Activated CD8-positive, alpha-beta memory T cell treated with anti-CD3 and anti-CD28 coated beads, Interleukin-2, amount 10 ng/mL, durations not matched to agents 7 days and 5 days (primary cell): Measurements from ENCODE around the gene RECK. TPM values are rescaled to one million over a fixed set of nuclear protein-coding genes. Genes with fewer than 3 reads are reported as not detected.

ENCODE experiments used
- ATAC-seq: fragments of 150-1000 bp; cut with Tn5 transposase; one replicate; pipeline ENCODE4 v1.10.0; 2021; ENCODE audit warnings: moderate library complexity
- CTCF ChIA-PET: fragments of 350-600 bp; sonication (Branson Sonifier 250); formaldehyde crosslinking; loops from one replicate; lab custom pipeline; 2021; ENCODE audit warnings: antibody characterized with exemption; lab: Charles Lee
- DNase-seq: peaks from one replicate; pipeline ENCODE4 v3.0.0-alpha.2; 2020
- H3K27ac Mint-ChIP-seq: one replicate; pipeline ENCODE4 v1.8.0; 2021; ENCODE audit warnings: mild to moderate bottlenecking, mixed read lengths
- H3K27me3 Mint-ChIP-seq: one replicate; pipeline ENCODE4 v1.8.0; 2021; ENCODE audit warnings: mixed read lengths
- H3K36me3 Mint-ChIP-seq: one replicate; pipeline ENCODE4 v1.8.0; 2021; ENCODE audit warnings: mild to moderate bottlenecking, mixed read lengths
- H3K4me1 Mint-ChIP-seq: one replicate; pipeline ENCODE4 v1.8.0; 2021; ENCODE audit warnings: mixed read lengths
- H3K4me3 Mint-ChIP-seq: one replicate; pipeline ENCODE4 v1.8.0; 2021; ENCODE audit warnings: mild to moderate bottlenecking, moderate library complexity, mixed read lengths
- H3K9me3 Mint-ChIP-seq: one replicate; pipeline ENCODE4 v1.8.0; 2022; ENCODE audit warnings: low read depth, mixed read lengths
- total RNA-seq, 2 experiments: library from RNA; stranded (reverse); gene quantifications; one replicate each; pipeline ENCODE4 v1.2.3, GENCODE V29; 2021

Gene RECK
- total RNA-seq, 2 experiments from 2014 or later = 6.1 to 8.1 TPM

DNA sequence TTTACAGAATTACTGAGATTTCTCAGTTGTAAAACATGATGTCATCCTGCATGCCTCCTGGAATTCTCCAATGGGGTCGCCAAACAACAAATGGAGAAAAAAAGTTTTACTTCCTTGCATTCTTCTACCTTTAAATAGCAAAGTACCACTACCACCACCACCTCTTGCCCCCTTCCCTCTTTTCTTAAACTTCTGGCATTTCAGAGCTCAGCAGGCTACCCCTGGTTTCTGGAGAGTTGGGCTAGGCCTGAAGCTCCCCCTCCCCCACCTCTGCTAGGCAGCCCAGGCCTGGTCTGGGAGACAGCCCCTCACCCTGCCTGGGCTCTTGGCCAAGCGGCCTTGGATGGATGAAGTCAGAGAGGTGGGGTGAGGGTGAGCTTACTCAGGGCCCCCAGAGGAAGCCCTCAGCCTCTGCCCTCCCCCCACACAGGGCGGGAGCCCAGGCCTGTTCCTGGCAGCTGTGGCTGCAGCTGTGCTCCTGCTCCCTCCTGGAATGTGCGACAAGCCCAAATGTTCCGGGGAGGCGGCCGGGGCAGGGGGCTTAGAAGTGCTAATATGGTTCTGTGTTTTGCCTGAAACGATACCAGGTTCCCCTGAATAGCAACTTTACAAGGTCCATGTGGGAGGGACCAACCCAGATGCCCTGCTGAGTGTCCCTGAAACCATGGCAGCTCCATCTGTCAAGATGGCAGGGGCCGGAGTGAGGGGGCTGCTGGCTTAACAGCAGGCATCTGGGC, 126.5 kb downstream of the RECK start:
- Mint-ChIP-seq H3K27me3 (peaks cover 15% of the 10 kb centered on the region), H3K27ac (no peak overlapping the region), H3K36me3 (peaks cover 11% of the 10 kb centered on the region), H3K9me3 (no peaks in the 10 kb centered on the region), H3K4me1 (peaks cover 7% of the 10 kb centered on the region), H3K4me3 (no peak overlapping the region)
- no peak for ATAC-seq
- DNase-seq = no peak
- CTCF ChIA-PET = interaction anchor here (0.6 to 9.6 kb wide), 11 partner anchors 7 to 75 kb away, joined by 3 to 295 read pairs (median 5); partner anchors contain the start of gene CLTA

DNA sequence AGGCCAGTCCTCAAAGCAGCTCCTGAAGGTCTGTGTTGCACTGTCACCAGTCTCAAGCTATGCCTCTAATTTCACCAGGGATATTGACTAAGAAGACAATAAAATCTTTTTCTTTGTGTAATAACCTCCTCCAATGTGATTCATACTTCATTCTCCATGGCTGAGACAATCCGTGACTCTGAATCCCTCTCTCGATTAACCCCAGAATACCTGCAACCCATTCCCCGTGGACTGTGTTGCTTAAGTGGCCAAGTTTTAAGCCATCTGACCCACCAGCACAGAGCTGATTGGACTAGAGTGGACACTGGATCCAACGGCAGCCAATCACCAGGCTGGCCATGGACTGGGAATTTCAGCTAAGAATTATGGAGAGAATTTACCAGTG, 127.1 kb downstream of the RECK start:
- ATAC-seq = no peak

DNA sequence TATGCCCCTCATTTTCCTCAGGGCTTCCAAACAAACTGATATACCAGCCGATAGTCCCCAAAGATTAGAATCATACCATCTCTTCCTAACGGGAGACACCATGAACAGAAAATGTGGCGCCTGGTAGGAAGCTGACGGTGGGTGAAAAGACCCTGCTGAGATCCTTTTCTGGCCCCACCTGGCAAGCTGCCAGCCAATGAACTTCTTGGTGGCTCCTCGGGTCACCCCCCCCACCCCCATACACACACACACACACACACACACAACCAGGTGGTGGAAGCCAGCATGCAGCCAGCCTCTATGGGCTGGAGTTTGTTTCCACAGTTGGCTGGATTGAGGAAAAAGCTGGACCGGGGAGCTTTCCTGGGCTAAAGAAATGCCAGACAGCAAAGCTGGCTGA, 127.7 kb downstream of the RECK start:
- Mint-ChIP-seq H3K4me1 (peaks cover 7% of the 10 kb centered on the region), H3K4me3 (no peak overlapping the region), H3K9me3 (no peaks in the 10 kb centered on the region), H3K27ac (no peak overlapping the region), H3K27me3 (peaks cover 22% of the 10 kb centered on the region), H3K36me3 (peaks cover 4% of the 10 kb centered on the region)
- CTCF ChIA-PET = interaction anchor here (0.9 to 9.6 kb wide), 12 partner anchors 8 to 156 kb away, joined by 3 to 295 read pairs (median 4); partner anchors contain the start of genes CLTA and GLIPR2
- DNase-seq = no peak
- no peak for ATAC-seq

More for the DNA sequence above, 127.1 kb downstream of the RECK start:
- peaks cover 7% of the 10 kb centered on the region for H3K4me1 Mint-ChIP-seq
- no peak for DNase-seq
- H3K27me3 Mint-ChIP-seq = peaks cover 17% of the 10 kb centered on the region
- no peak overlapping the region for H3K4me3 Mint-ChIP-seq
- H3K27ac Mint-ChIP-seq = no peak overlapping the region
- CTCF ChIA-PET = interaction anchor here (0.6 to 9.6 kb wide), 13 partner anchors 8 to 156 kb away, joined by 3 to 295 read pairs (median 4); partner anchors contain the start of gene CLTA
- no peaks in the 10 kb centered on the region for H3K9me3 Mint-ChIP-seq
- peaks cover 7% of the 10 kb centered on the region for H3K36me3 Mint-ChIP-seq

DNA sequence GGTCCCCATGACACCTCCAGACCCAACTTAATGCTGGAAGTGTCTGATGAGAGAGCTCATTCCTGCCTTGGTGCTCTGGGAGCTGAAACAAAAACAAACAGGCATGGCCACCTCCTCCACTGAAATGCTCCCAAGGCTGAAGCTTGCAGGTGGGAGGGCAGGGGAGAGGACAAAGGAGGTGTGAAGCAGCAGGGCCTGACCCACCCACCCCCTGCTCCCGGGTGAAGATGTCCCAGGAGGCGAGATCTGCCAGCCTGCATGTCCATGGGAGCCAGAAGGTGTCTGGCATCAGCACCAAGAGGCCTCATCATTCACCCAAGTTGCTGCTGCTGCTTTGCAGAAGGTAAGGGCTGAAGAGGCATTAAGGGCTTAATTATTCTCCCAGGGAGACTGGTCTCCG, 128.3 kb downstream of the RECK start:
- Mint-ChIP-seq H3K9me3 (no peaks in the 10 kb centered on the region), H3K4me3 (no peak overlapping the region), H3K36me3 (peaks cover 4% of the 10 kb centered on the region), H3K27ac (no peak overlapping the region), H3K27me3 (peaks cover 25% of the 10 kb centered on the region), H3K4me1 (peaks cover 7% of the 10 kb centered on the region)
- ATAC-seq (no peak), DNase-seq (no peak)
- CTCF ChIA-PET = interaction anchor here (0.9 to 9.6 kb wide), 14 partner anchors 9 to 157 kb away, joined by 3 to 295 read pairs (median 6); partner anchors contain the start of genes CLTA, GLIPR2 and RECK

DNA sequence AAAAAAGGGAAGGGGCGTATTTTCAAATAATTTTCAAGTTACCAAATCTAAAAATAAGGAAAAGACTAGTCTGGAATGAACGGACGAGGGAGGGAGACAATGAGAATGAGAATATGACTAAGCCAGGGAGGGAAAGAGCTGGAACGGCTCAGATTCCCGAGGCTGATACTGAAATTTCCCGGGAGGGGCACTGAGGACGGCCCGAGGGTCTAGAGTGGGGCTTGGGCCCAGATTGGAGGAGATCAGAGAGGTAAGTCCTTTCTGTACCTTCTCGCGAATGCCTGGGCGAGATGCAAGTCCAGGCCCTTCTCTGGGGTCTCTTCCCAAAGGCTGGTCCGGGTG, 129.1 kb downstream of the RECK start:
- CTCF ChIA-PET = interaction anchor here (1.1 to 9.6 kb wide), 15 partner anchors 10 to 176 kb away, joined by 4 to 295 read pairs (median 13); partner anchors contain the start of genes CLTA, GLIPR2 and RECK
- Mint-ChIP-seq H3K4me3 (peak overlapping the region; percentile 9), H3K27ac (no peak overlapping the region), H3K27me3 (peaks cover 25% of the 10 kb centered on the region), H3K9me3 (no peaks in the 10 kb centered on the region), H3K36me3 (no peaks in the 10 kb centered on the region), H3K4me1 (peaks cover 7% of the 10 kb centered on the region)
- ATAC-seq (no peak), DNase-seq (no peak)

DNA sequence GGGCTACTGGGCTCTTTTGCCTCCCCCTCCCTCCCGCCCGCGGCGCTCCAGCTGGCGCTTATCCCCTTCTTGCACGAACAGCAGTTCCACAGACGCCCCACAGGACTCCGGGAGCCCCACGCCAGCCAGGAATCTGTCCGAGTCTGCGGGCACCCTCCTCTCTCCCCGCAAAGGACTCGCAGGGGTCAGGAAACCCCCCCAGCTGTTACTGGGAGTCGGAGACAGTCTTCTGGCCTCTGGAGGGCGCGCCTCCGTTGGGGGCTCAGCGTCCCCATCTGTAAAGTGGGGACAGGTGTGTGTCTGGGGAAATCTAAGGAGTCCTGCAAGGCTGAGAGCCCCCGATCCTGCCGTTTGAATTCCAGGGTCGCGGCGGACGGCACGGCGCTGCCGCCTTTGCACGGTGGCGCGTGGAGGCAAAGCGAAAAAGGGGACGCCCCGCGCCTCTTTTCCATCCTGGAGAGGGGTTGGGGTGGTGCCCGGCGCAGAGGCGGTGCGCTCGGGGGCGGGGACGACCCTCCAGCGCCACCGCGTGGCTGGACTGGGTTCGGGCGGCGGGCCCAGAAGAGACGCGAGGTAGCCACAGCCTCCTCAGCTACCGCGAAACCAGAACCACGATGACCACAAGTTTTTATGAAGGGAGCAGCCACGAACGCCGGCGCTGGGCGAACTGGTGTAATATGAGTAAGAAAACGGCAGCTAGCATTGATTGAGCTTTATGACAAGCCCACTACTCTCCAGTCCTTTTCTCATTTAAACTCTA, 129.6 kb downstream of the RECK start:
- no peaks in the 10 kb centered on the region for H3K36me3 Mint-ChIP-seq
- peak overlapping the region; percentile 64 for H3K4me3 Mint-ChIP-seq
- H3K27ac Mint-ChIP-seq = peak overlapping the region; percentile 46
- H3K27me3 Mint-ChIP-seq = peaks cover 26% of the 10 kb centered on the region
- no peaks in the 10 kb centered on the region for H3K9me3 Mint-ChIP-seq
- ATAC-seq (peak; percentile 98), DNase-seq (peak; percentile 88)
- H3K4me1 Mint-ChIP-seq = peaks cover 7% of the 10 kb centered on the region
- CTCF ChIA-PET = interaction anchor here (0.6 to 9.6 kb wide), 32 partner anchors 10 to 307 kb away, joined by 3 to 295 read pairs (median 5); partner anchors contain the start of genes CLTA, GLIPR2 and RECK

DNA sequence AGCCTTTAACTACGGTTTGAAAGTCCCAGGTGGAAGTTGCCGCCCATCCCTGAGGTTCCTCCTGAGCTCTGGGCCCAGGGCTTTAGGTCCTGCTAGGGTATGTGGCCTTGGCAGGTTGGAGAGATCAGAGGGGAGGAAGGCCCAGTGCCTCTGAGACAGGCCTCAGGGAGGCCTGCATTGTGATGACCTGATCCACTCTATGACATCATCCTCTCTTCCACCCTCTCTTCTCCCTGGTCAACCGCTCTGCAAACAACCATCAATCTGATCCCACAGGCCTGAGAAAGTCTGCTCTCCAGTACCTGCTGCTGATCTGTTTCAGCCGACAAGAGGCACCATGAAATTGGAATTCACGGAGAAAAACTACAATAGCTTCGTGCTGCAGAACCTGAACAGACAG, 132.5 kb downstream of the RECK start, which contains the start of gene CCIN:
TSS of gene CCIN (plus strand) at position 223 of the 400 bp plus-strand sequence. CDS start at position 338, 115 bp downstream.
- H3K4me1 Mint-ChIP-seq = peaks cover 7% of the 10 kb centered on the region
- no peak for DNase-seq
- H3K4me3 Mint-ChIP-seq = no peak within 1 kb of the TSS
- H3K9me3 Mint-ChIP-seq = no peaks in the 10 kb centered on the region
- no peaks in the 10 kb centered on the region for H3K36me3 Mint-ChIP-seq
- H3K27me3 Mint-ChIP-seq = peaks cover 30% of the 10 kb centered on the region
- CTCF ChIA-PET = interaction anchor here (0.9 to 9.6 kb wide), 5 partner anchors 21 to 159 kb away, joined by 3 to 295 read pairs (median 5); partner anchors contain the start of gene CLTA
- no peak for ATAC-seq
- no peak within 1 kb of the TSS for H3K27ac Mint-ChIP-seq

DNA sequence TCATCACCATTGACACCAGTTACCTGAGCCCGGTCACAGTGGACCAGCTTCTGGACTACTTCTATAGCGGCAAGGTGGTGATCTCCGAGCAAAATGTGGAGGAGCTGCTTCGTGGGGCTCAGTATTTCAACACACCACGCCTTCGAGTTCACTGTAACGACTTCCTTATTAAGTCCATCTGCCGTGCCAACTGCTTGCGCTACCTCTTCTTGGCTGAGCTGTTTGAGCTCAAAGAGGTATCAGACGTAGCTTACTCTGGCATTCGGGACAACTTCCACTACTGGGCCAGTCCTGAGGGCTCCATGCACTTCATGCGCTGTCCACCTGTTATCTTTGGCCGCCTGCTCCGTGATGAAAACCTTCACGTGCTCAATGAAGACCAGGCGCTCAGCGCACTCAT, 133.0 kb downstream of the RECK start:
- no peak for ATAC-seq
- H3K27ac Mint-ChIP-seq = no peak overlapping the region
- peaks cover 8% of the 10 kb centered on the region for H3K4me1 Mint-ChIP-seq
- H3K27me3 Mint-ChIP-seq = peaks cover 30% of the 10 kb centered on the region
- no peak for DNase-seq
- H3K36me3 Mint-ChIP-seq = no peaks in the 10 kb centered on the region
- CTCF ChIA-PET = interaction anchor here (0.9 to 9.6 kb wide), 5 partner anchors 20 to 159 kb away, joined by 3 to 295 read pairs (median 5); partner anchors contain the start of gene CLTA
- no peak overlapping the region for H3K4me3 Mint-ChIP-seq
- no peaks in the 10 kb centered on the region for H3K9me3 Mint-ChIP-seq

DNA sequence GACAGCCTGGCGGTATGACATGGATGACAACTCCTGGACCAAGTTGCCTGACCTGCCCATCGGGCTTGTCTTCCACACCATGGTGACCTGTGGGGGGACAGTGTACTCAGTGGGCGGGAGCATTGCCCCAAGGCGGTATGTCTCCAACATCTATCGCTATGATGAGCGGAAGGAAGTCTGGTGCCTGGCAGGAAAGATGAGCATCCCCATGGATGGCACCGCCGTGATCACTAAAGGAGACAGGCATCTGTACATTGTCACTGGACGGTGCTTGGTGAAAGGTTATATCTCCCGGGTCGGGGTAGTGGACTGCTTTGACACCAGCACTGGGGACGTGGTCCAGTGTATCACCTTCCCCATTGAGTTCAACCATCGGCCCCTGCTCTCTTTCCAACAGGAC, 133.8 kb downstream of the RECK start:
- CTCF ChIA-PET = interaction anchor here (1.5 to 9.6 kb wide), 2 partner anchors 67 to 158 kb away, joined by 4 to 295 read pairs; no protein-coding TSS in a partner anchor
- ATAC-seq = no peak
- Mint-ChIP-seq H3K9me3 (no peaks in the 10 kb centered on the region), H3K4me1 (peaks cover 7% of the 10 kb centered on the region), H3K27ac (no peak overlapping the region), H3K36me3 (no peaks in the 10 kb centered on the region), H3K27me3 (peaks cover 26% of the 10 kb centered on the region), H3K4me3 (no peak overlapping the region)
- no peak for DNase-seq

DNA sequence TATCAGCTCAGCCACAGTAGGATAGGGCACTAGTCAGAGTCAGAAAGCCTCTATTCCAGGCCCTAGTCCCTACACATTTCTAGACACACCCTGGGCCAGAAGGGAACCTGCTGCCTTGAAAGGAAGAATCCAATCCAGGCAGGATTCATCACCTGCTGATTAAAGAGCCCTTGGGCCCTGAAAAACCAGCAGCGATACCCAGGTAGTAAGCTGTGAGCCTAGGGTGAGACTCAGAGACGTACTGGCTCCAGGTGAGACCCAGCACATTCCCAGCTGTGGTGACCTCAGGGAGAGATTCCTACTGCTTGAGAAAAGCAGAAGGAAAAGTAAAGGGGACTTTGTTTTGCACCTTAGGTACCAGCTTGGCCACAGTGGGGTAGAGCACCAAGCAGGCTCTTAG, 137.1 kb downstream of the RECK start:
- CTCF ChIA-PET = no interaction called here
- peaks cover 9% of the 10 kb centered on the region for H3K4me1 Mint-ChIP-seq

More for the DNA sequence above, 137.1 kb downstream of the RECK start:
- Mint-ChIP-seq H3K27me3 (peaks cover 13% of the 10 kb centered on the region), H3K9me3 (no peaks in the 10 kb centered on the region), H3K36me3 (no peaks in the 10 kb centered on the region), H3K4me3 (no peak overlapping the region), H3K27ac (no peak overlapping the region)
- ATAC-seq = no peak
- no peak for DNase-seq

Other genes starting within 250 kb of the RECK start
- 10 to 100 TPM; 12.4 to 13.4 TPM for gene NPR2, start 245.3 kb upstream of the RECK start, total RNA-seq
- gene SPAG8, start 224.7 kb upstream of the RECK start, total RNA-seq = 1 to 10 TPM; 1.2 to 1.4 TPM
- 10 to 100 TPM; 68.9 to 73.5 TPM for gene HINT2, start 221.9 kb upstream of the RECK start, total RNA-seq
- not detected for gene FAM221B, start 208.2 kb upstream of the RECK start, total RNA-seq
- 1 to 10 TPM; 1.2 to 3.5 TPM for gene TMEM8B, start 207.7 kb upstream of the RECK start, total RNA-seq
- not detected for gene OR13J1, start 166.5 kb upstream of the RECK start, total RNA-seq
- not detected for gene HRCT1, start 130.7 kb upstream of the RECK start, total RNA-seq
- not detected for gene SPAAR, start 127.4 kb upstream of the RECK start, total RNA-seq
- not detected for gene OR2S2, start 78.8 kb upstream of the RECK start, total RNA-seq
- 10 to 100 TPM; 28.4 to 49.8 TPM for gene GLIPR2, start 99.8 kb downstream of the RECK start, total RNA-seq
- under 1 TPM in 1 of 2 experiments, not detected in 1; 0.15 TPM for gene CCIN, start 132.5 kb downstream of the RECK start, total RNA-seq
- 100 to 1,000 TPM; 156 to 177 TPM for gene CLTA, start 154.0 kb downstream of the RECK start, total RNA-seq
- gene GNE, start 221.5 kb downstream of the RECK start, total RNA-seq = 10 to 100 TPM; 17.3 to 19.6 TPM